Activated CD4-positive, alpha-beta T cell treated with anti-CD3 and anti-CD28 coated beads for 36 hours (primary cell): ENCODE measurements around the gene ZFPL1. TPM values are rescaled to one million over a fixed set of nuclear protein-coding genes. Genes with fewer than 3 reads are reported as not detected.

ENCODE experiments used
- ATAC-seq: fragments of 200-7000 bp; cut with Tn5 transposase; one replicate; pipeline ENCODE4 v1.10.0; 2021; ENCODE audit warnings: mild to moderate bottlenecking, moderate library complexity
- CTCF ChIA-PET: fragments of 350-600 bp; sonication (Branson Sonifier 250); formaldehyde crosslinking; loops from one replicate; lab custom pipeline; 2021; ENCODE audit warnings: antibody characterized with exemption; lab: Charles Lee
- POLR2A ChIA-PET: fragments of 350-600 bp; sonication (Branson Sonifier 250); formaldehyde crosslinking; loops from one replicate; lab custom pipeline; 2021; ENCODE audit warnings: antibody characterized with exemption, inconsistent platforms; lab: Charles Lee
- DNase-seq: peaks from one replicate; pipeline ENCODE4 v3.0.0-alpha.2; 2020
- H3K27ac Mint-ChIP-seq: one replicate; pipeline ENCODE4 v1.8.0; 2021; ENCODE audit warnings: mixed read lengths
- H3K27me3 Mint-ChIP-seq: one replicate; pipeline ENCODE4 v1.8.0; 2021; ENCODE audit warnings: mixed read lengths
- H3K36me3 Mint-ChIP-seq: one replicate; pipeline ENCODE4 v1.8.0; 2021; ENCODE audit warnings: low read depth, mixed read lengths
- H3K4me1 Mint-ChIP-seq: one replicate; pipeline ENCODE4 v1.8.0; 2021; ENCODE audit warnings: mixed read lengths
- H3K4me3 Mint-ChIP-seq: one replicate; pipeline ENCODE4 v1.8.0; 2021; ENCODE audit warnings: mild to moderate bottlenecking, moderate library complexity, mixed read lengths
- H3K9me3 Mint-ChIP-seq: one replicate; pipeline ENCODE4 v1.8.0; 2021; ENCODE audit warnings: low read depth, mixed read lengths
- intact Hi-C, 2 experiments: fragments of 100-400 bp; cut with DNase I in 1 of 2; cut with micrococcal nuclease in 1 of 2; formaldehyde crosslinking; loops; one replicate each; pipeline versions ENCODE4 v1.14.2 to v1.15.1; 2022 to 2024; cut with DNase I, micrococcal nuclease
- total RNA-seq, 2 experiments: library from RNA; stranded (reverse); gene quantifications; one replicate each; pipeline ENCODE4 v1.2.3, GENCODE V29; 2021

ZFPL1 gene
- total RNA-seq, 2 experiments from 2014 or later: 24.2 to 31.8 TPM

DNA sequence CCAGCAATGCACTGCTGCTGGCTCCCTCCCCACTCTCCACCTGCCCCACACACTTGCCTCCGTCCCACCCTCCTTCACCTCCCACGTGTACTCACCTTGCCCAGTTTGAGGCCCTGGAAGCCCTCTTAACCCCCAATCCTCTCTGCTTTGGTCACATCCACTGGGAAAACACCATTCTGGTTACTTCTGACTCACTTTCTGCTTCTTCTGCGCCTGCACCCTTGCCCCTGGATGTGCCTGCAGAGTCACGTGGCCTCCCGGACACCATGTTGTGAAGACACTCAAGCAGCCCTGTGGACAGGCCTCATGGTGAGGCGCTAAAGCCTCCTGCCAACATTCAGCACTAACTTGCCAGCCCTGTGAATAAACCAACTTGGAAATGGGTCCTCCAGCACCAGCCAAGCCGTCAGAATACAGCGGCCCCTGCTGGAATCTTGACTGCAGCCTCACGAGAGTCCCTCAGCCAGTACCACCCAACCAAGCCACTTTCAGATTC, 23.1 kb upstream of the ZFPL1 start:
- ATAC-seq (peak; percentile 36), DNase-seq (peak; percentile 33)
- H3K27ac Mint-ChIP-seq: no peak overlapping the region
- no peaks in the 10 kb centered on the region for H3K36me3 Mint-ChIP-seq
- no peaks in the 10 kb centered on the region for H3K9me3 Mint-ChIP-seq
- H3K4me1 Mint-ChIP-seq: peaks cover 4% of the 10 kb centered on the region
- ChIA-PET CTCF (no interaction called here), POLR2A (no interaction called here)
- intact Hi-C loops: no loop called here
- H3K4me3 Mint-ChIP-seq: no peak overlapping the region
- H3K27me3 Mint-ChIP-seq: no peaks in the 10 kb centered on the region

- no peaks in the 10 kb centered on the region for H3K27me3 Mint-ChIP-seq
- ChIA-PET POLR2A (interaction anchor here (0.6 to 1.4 kb wide), 2 partner anchors 13 to 17 kb away, joined by 3 to 7 read pairs; no protein-coding TSS in a partner anchor), CTCF (interaction anchor here (0.7 kb wide), 1 partner anchor 53 kb away, joined by 3 read pairs; no protein-coding TSS in a partner anchor)
- peak; percentile 58 for ATAC-seq
- DNase-seq: no peak
- intact Hi-C loops: no loop called here
- H3K4me3 Mint-ChIP-seq: no peak overlapping the region
- H3K9me3 Mint-ChIP-seq: no peaks in the 10 kb centered on the region
- peaks cover 4% of the 10 kb centered on the region for H3K4me1 Mint-ChIP-seq
- no peaks in the 10 kb centered on the region for H3K36me3 Mint-ChIP-seq
- H3K27ac Mint-ChIP-seq: no peak overlapping the region
These were observed 20.5 kb upstream of the ZFPL1 start for GRCh38 chr11:65063532-65063931.

GRCh38 chr11:65064847-65065240, 19.2 kb upstream of the ZFPL1 start:
- ChIA-PET CTCF (interaction anchor here (0.6 to 0.9 kb wide), 2 partner anchors 75 to 265 kb away, joined by 3 read pairs; no protein-coding TSS in a partner anchor), POLR2A (interaction anchor here (1.4 kb wide), 1 partner anchor 12 kb away, joined by 3 read pairs; no protein-coding TSS in a partner anchor)
- Mint-ChIP-seq H3K4me3 (no peak overlapping the region), H3K27ac (no peak overlapping the region), H3K36me3 (no peaks in the 10 kb centered on the region), H3K4me1 (peaks cover 4% of the 10 kb centered on the region), H3K9me3 (no peaks in the 10 kb centered on the region), H3K27me3 (no peaks in the 10 kb centered on the region)
- ATAC-seq (no peak), DNase-seq (no peak)
- intact Hi-C loops: no loop called here

GRCh38 chr11:65065851-65066250, 18.2 kb upstream of the ZFPL1 start:
- Mint-ChIP-seq H3K9me3 (no peaks in the 10 kb centered on the region), H3K27ac (no peak overlapping the region), H3K4me1 (peaks cover 2% of the 10 kb centered on the region), H3K36me3 (no peaks in the 10 kb centered on the region), H3K27me3 (no peaks in the 10 kb centered on the region), H3K4me3 (no peak overlapping the region)
- ChIA-PET POLR2A (no interaction called here), CTCF (no interaction called here)
- no peak for DNase-seq
- no peak for ATAC-seq
- intact Hi-C loops: no loop called here

DNA sequence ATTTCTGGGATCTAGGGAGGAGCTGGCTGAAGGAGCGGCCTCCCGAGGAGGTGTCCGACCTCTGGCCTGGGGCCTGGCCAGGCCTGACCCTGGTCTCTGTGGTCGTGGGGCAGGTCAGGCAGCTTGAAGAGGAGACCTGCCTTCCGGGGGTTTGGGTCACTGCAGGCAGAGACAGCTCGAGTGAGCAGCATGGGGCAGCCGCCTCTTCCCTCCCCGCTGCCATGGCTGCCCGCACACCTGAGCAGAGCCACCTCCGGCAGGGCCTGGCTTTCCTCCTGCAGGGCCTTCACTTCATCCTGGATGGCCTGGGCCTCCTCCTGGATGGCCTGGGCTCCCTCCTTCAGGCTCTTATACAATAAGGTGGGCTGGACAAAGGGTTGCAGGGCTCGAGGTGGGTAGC, 17.7 kb upstream of the ZFPL1 start:
- ChIA-PET CTCF (no interaction called here), POLR2A (no interaction called here)
- H3K4me1 Mint-ChIP-seq: no peaks in the 10 kb centered on the region
- H3K4me3 Mint-ChIP-seq: no peak overlapping the region
- DNase-seq (no peak), ATAC-seq (no peak)
- H3K27me3 Mint-ChIP-seq: no peaks in the 10 kb centered on the region
- no peak overlapping the region for H3K27ac Mint-ChIP-seq
- no peaks in the 10 kb centered on the region for H3K36me3 Mint-ChIP-seq
- intact Hi-C loops: no loop called here
- H3K9me3 Mint-ChIP-seq: no peaks in the 10 kb centered on the region

- ChIA-PET CTCF (no interaction called here), POLR2A (no interaction called here)
- no peaks in the 10 kb centered on the region for H3K36me3 Mint-ChIP-seq
- no peak overlapping the region for H3K27ac Mint-ChIP-seq
- H3K4me3 Mint-ChIP-seq: no peak overlapping the region
- intact Hi-C loops: no loop called here
- H3K4me1 Mint-ChIP-seq: no peaks in the 10 kb centered on the region
- H3K27me3 Mint-ChIP-seq: no peaks in the 10 kb centered on the region
- ATAC-seq (no peak), DNase-seq (no peak)
- H3K9me3 Mint-ChIP-seq: no peaks in the 10 kb centered on the region
These were observed 17.2 kb upstream of the ZFPL1 start for GRCh38 chr11:65066805-65067291.

DNA sequence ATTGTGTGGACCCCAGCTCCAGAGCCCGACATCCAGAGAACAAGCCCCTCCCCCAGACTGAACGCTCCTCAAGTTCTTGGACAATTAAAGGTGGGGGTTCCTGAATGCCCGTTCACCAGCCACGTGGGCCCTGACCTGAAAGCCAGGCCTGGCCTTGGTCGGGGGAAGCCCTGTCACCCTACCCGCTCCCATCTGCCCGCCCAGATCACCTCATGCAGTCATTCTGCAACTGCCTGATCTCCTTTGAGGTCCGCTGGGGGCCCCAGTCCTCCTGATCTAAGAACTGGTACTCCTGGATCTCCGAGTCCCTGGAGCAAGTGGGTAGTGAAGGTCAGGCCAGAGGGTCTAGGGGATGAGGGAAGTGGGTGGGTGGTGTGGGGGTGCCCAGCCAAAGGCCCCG, 16.6 kb upstream of the ZFPL1 start:
- CTCF ChIA-PET: no interaction called here
- Mint-ChIP-seq H3K9me3 (no peaks in the 10 kb centered on the region), H3K4me1 (no peaks in the 10 kb centered on the region), H3K4me3 (no peak overlapping the region), H3K27ac (no peak overlapping the region), H3K36me3 (no peaks in the 10 kb centered on the region), H3K27me3 (no peaks in the 10 kb centered on the region)
- DNase-seq (no peak), ATAC-seq (no peak)
- intact Hi-C loops: no loop called here
- POLR2A ChIA-PET: no interaction called here

- H3K27me3 Mint-ChIP-seq: no peaks in the 10 kb centered on the region
- no peak overlapping the region for H3K27ac Mint-ChIP-seq
- ATAC-seq (no peak), DNase-seq (no peak)
- ChIA-PET CTCF (no interaction called here), POLR2A (interaction anchor here (1.4 kb wide), 1 partner anchor 9 kb away, joined by 3 read pairs; no protein-coding TSS in a partner anchor)
- intact Hi-C loops: no loop called here
- no peaks in the 10 kb centered on the region for H3K4me1 Mint-ChIP-seq
- H3K4me3 Mint-ChIP-seq: no peak overlapping the region
- H3K36me3 Mint-ChIP-seq: no peaks in the 10 kb centered on the region
- no peaks in the 10 kb centered on the region for H3K9me3 Mint-ChIP-seq
These were observed 14.8 kb upstream of the ZFPL1 start for GRCh38 chr11:65069217-65069616.

DNA sequence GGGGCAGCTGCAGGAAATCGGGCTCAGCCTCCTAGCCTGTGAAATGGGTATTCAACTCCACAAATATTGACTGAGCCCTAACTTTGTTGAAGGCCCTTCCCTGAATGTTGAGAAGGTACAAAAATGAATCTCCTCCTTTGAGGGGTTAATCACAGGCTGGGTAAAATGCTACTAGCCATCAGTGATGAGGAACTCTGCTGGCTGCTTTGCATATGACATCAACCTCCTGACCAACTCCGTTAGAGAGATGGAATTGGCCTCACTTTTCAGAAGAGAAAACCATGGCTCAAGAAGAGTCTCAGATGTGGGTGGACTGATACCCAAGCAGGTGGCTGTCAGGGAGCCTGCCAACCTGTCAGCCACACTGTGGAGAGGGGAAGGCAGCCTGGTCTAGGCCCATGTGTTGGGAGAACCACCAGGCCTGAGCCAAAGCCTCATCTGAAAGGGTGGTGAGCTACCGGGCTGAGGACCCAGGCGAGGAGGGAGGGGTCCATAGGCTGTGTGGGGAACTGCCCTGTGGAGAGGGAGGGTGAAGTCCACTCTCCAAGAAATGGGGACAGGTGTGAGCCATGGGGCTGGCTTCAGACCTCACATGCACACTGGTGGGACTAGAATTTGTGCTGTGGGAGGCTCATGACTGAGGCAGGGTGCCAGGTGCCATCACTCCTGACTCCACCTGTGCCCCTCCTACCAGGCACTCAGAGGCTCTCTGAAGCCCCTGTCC, 12.0 kb upstream of the ZFPL1 start:
- no peak overlapping the region for H3K4me3 Mint-ChIP-seq
- peaks cover 8% of the 10 kb centered on the region for H3K36me3 Mint-ChIP-seq
- H3K4me1 Mint-ChIP-seq: no peaks in the 10 kb centered on the region
- intact Hi-C loops: no loop called here
- DNase-seq (no peak), ATAC-seq (peak; percentile 4)
- no peaks in the 10 kb centered on the region for H3K9me3 Mint-ChIP-seq
- H3K27me3 Mint-ChIP-seq: no peaks in the 10 kb centered on the region
- POLR2A ChIA-PET: no interaction called here
- CTCF ChIA-PET: no interaction called here
- H3K27ac Mint-ChIP-seq: no peak overlapping the region

- no peak for DNase-seq
- H3K4me3 Mint-ChIP-seq: no peak overlapping the region
- peaks cover 14% of the 10 kb centered on the region for H3K36me3 Mint-ChIP-seq
- ChIA-PET CTCF (no interaction called here), POLR2A (no interaction called here)
- H3K9me3 Mint-ChIP-seq: no peaks in the 10 kb centered on the region
- no peaks in the 10 kb centered on the region for H3K27me3 Mint-ChIP-seq
- no peak overlapping the region for H3K27ac Mint-ChIP-seq
- intact Hi-C loops: no loop called here
- no peak for ATAC-seq
- H3K4me1 Mint-ChIP-seq: no peaks in the 10 kb centered on the region
These were observed 11.4 kb upstream of the ZFPL1 start for GRCh38 chr11:65072631-65072966.

- H3K4me3 Mint-ChIP-seq: no peak overlapping the region
- H3K27me3 Mint-ChIP-seq: no peaks in the 10 kb centered on the region
- no peaks in the 10 kb centered on the region for H3K9me3 Mint-ChIP-seq
- intact Hi-C loops: no loop called here
- H3K27ac Mint-ChIP-seq: no peak overlapping the region
- H3K36me3 Mint-ChIP-seq: peaks cover 55% of the 10 kb centered on the region
- CTCF ChIA-PET: interaction anchor here (0.6 kb wide), 1 partner anchor 72 kb away, joined by 4 read pairs; no protein-coding TSS in a partner anchor
- ATAC-seq (no peak), DNase-seq (no peak)
- peaks cover 30% of the 10 kb centered on the region for H3K4me1 Mint-ChIP-seq
- POLR2A ChIA-PET: no interaction called here
These were observed 6.6 kb upstream of the ZFPL1 start for GRCh38 chr11:65077451-65077850.

DNA sequence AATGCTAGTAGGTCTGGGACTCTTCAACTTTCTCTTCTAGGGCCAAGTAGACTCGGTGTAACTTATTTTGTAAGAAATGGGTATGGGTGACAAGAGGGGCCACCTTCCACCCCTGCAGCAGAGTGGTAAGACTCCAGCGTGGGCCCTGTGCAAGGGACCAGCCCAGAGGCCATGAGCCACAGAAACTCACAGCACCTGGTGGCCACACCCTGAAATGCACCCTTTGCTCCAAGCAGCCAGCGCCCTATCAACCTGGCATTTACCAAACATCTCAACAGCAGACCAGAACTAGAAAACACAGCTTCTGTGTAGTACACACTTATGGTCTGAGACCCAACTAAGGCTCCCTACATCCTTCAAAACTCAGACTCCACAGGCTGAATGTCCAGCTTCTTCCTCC, 5.9 kb upstream of the ZFPL1 start:
- Mint-ChIP-seq H3K4me1 (peaks cover 35% of the 10 kb centered on the region), H3K9me3 (no peaks in the 10 kb centered on the region), H3K36me3 (peaks cover 62% of the 10 kb centered on the region), H3K27ac (peak overlapping the region; percentile 7), H3K4me3 (no peak overlapping the region), H3K27me3 (no peaks in the 10 kb centered on the region)
- peak; percentile 79 for DNase-seq
- ChIA-PET POLR2A (interaction anchor here (0.9 kb wide), 1 partner anchor 9 kb away, joined by 3 read pairs; no protein-coding TSS in a partner anchor), CTCF (interaction anchor here (0.6 to 1.0 kb wide), 2 partner anchors 17 to 132 kb away, joined by 3 read pairs; no protein-coding TSS in a partner anchor)
- ATAC-seq: peak; percentile 90
- intact Hi-C loops: loop anchor here (1.0 kb wide), 1 partner anchor 65 kb away; no protein-coding TSS in a partner anchor
